ENCODE results near the gene NINL.

GRCh38 chr20:25549843-25550477, 35.4 kb downstream of the NINL start:
- no peak for TF ChIP-seq CTCF (IDR thresholded peaks at IDR 0.05; ENCODE audit: poor library complexity)
- TF ChIP-seq EZH2phosphoT487 (IDR thresholded peaks at IDR 0.05; ENCODE audit: low read depth, severe bottlenecking, unreplicated experiment) = no peak
- no peak for TF ChIP-seq EZH2 (IDR thresholded peaks at IDR 0.05; ENCODE audit: borderline replicate concordance)
